IMR-90 (cell line): ENCODE data around the gene ZW10. TPM values are rescaled to one million over a fixed set of nuclear protein-coding genes. Genes with fewer than 3 reads are reported as not detected.

Experiments
- ATAC-seq: fragments of 200-7000 bp; cut with Tn5 transposase; 2 replicates; pipeline ENCODE4 v1.9.1; 2020; ENCODE audit warnings: low read depth, mild to moderate bottlenecking, moderate library complexity
- BruUV-seq: library from RNA; stranded (reverse); fragments of 400-500 nt; replicated peaks from 2 replicates; lab custom pipeline; 2021; lab: Mats Ljungman, UMichigan
- CTCF ChIA-PET: fragments of 300-600 bp; formaldehyde crosslinking; extraction: SDS; loops from one replicate; lab custom pipeline; 2021; ENCODE audit warnings: antibody characterized with exemption; lab: Yijun Ruan, JAX
- POLR2A ChIA-PET: fragments of 300-600 bp; sonication (Branson Sonifier 250); formaldehyde crosslinking; loops from one replicate; lab custom pipeline; 2022; ENCODE audit warnings: antibody characterized with exemption; ENCODE audit not compliant: unreplicated experiment; lab: Charles Lee
- DNase-seq: peaks from one replicate; pipeline ENCODE4 v3.0.0; 2013
- H2AFZ ChIP-seq: replicated peaks from 2 replicates; pipeline ENCODE3; 2013; ENCODE audit warnings: low read length, mild to moderate bottlenecking; ENCODE audit not compliant: poor library complexity
- H2AK5ac ChIP-seq: 2 replicates; pipeline ENCODE4 v1.6.1; 2013; ENCODE audit warnings: low read depth, low read length, inconsistent platforms
- H2AK9ac ChIP-seq: replicated peaks from 2 replicates; pipeline ENCODE3; 2013; ENCODE audit warnings: mild to moderate bottlenecking, low read depth, low read length, moderate library complexity; ENCODE audit not compliant: poor library complexity
- H2BK120ac ChIP-seq: 2 replicates; pipeline ENCODE4 v1.6.1; 2013; ENCODE audit warnings: low read depth, low read length, inconsistent platforms
- H2BK15ac ChIP-seq: 3 replicates; pipeline ENCODE4 v1.6.1; 2013; ENCODE audit warnings: low read depth, low read length, inconsistent platforms
- H2BK20ac ChIP-seq: 2 replicates; pipeline ENCODE4 v1.6.1; 2013; ENCODE audit warnings: low read depth, mild to moderate bottlenecking, inconsistent platforms, low read length, moderate library complexity
- H2BK5ac ChIP-seq: 2 replicates; pipeline ENCODE4 v1.6.1; 2013; ENCODE audit warnings: mild to moderate bottlenecking, low read depth, low read length, inconsistent platforms; ENCODE audit not compliant: poor library complexity, severe bottlenecking
- H3K14ac ChIP-seq: replicated peaks from 2 replicates; pipeline ENCODE4 v1.6.1; 2013; ENCODE audit warnings: low read depth, low read length, inconsistent platforms
- H3K18ac ChIP-seq: 2 replicates; pipeline ENCODE4 v1.6.1; 2013; ENCODE audit warnings: low read depth, low read length, control low read depth
- H3K23ac ChIP-seq: 2 replicates; pipeline ENCODE4 v1.6.1; 2013; ENCODE audit warnings: low read depth, low read length, inconsistent platforms
- H3K27ac ChIP-seq: 2 replicates; pipeline ENCODE4 v1.5.1; 2013; ENCODE audit warnings: mild to moderate bottlenecking, control low read depth, low read length; ENCODE audit not compliant: insufficient read depth
- H3K27me3 ChIP-seq: 2 replicates; pipeline ENCODE4 v1.6.1; 2013; ENCODE audit warnings: low read length; ENCODE audit not compliant: control insufficient read depth, insufficient read depth
- H3K36me3 ChIP-seq: 2 replicates; pipeline ENCODE4 v1.6.1; 2013; ENCODE audit warnings: low read length, mixed read lengths; ENCODE audit not compliant: control insufficient read depth, insufficient read depth
- H3K4ac ChIP-seq: 2 replicates; pipeline ENCODE4 v1.6.1; 2013; ENCODE audit warnings: low read depth, low read length, inconsistent platforms
- H3K4me1 ChIP-seq: 2 replicates; pipeline ENCODE4 v1.6.1; 2013; ENCODE audit warnings: low read length, mixed read lengths; ENCODE audit not compliant: control insufficient read depth, insufficient read depth
- H3K4me2 ChIP-seq: 2 replicates; pipeline ENCODE4 v1.6.1; 2013; ENCODE audit warnings: low read depth, mild to moderate bottlenecking, control low read depth, low read length, moderate library complexity
- H3K4me3 ChIP-seq: 2 replicates; pipeline ENCODE4 v1.5.1; 2013; ENCODE audit warnings: low read depth, mild to moderate bottlenecking, control low read depth, low read length, moderate library complexity; ENCODE audit not compliant: insufficient read depth
- H3K56ac ChIP-seq: 2 replicates; pipeline ENCODE4 v1.6.1; 2013; ENCODE audit warnings: low read length, inconsistent platforms; ENCODE audit not compliant: insufficient read depth; ENCODE audit errors: extremely low read depth
- H3K79me1 ChIP-seq, 2 experiments: 2 replicates each; pipeline ENCODE4 v1.6.1; 2013; ENCODE audit warnings: low read length in 2 of 2, inconsistent platforms in 1 of 2, low read depth in 1 of 2
- H3K9ac ChIP-seq: 2 replicates; pipeline ENCODE4 v1.6.1; 2013; ENCODE audit warnings: low read depth, low read length, control low read depth
- H3K9me1 ChIP-seq: 2 replicates; pipeline ENCODE4 v1.6.1; 2013; ENCODE audit warnings: low read length, inconsistent platforms; ENCODE audit not compliant: insufficient read depth
- H3K9me3 ChIP-seq: 2 replicates; pipeline ENCODE4 v1.6.1; 2013; ENCODE audit warnings: low read length; ENCODE audit not compliant: control insufficient read depth, insufficient read depth
- H4K20me1 ChIP-seq: 2 replicates; pipeline ENCODE4 v1.6.1; 2013; ENCODE audit warnings: low read length, inconsistent platforms; ENCODE audit not compliant: insufficient read depth
- H4K5ac ChIP-seq: 2 replicates; pipeline ENCODE4 v1.6.1; 2013; ENCODE audit warnings: mild to moderate bottlenecking, low read depth, low read length, control low read depth
- H4K8ac ChIP-seq, 2 experiments: 2 replicates each; pipeline ENCODE4 v1.6.1; 2013; ENCODE audit warnings: low read depth in 2 of 2, low read length in 2 of 2, control low read depth in 1 of 2, inconsistent platforms in 1 of 2
- H4K91ac ChIP-seq: 2 replicates; pipeline ENCODE4 v1.6.1; 2013; ENCODE audit warnings: low read depth, low read length, inconsistent platforms; ENCODE audit not compliant: insufficient read depth
- CEBPB ChIP-seq: IDR thresholded peaks from 2 replicates; pipeline ENCODE4 v1.6.1; 2012; ENCODE audit warnings: low read depth, low read length, improper control_type of control experiment
- CHD1 ChIP-seq: IDR thresholded peaks from 2 replicates; pipeline ENCODE4 v1.6.1; 2012; ENCODE audit warnings: low read depth, low read length, improper control_type of control experiment
- MAFK ChIP-seq: IDR thresholded peaks from 2 replicates; pipeline ENCODE4 v1.6.1; 2012; ENCODE audit warnings: low read depth, low read length, improper control_type of control experiment
- MXI1 ChIP-seq: IDR thresholded peaks from 2 replicates; pipeline ENCODE4 v1.6.1; 2012; ENCODE audit warnings: low read depth, mild to moderate bottlenecking, low read length, moderate library complexity, borderline replicate concordance
- NFE2L2 ChIP-seq: fragments of 150-350 bp; IDR thresholded peaks from 2 replicates; pipeline ENCODE4 v1.6.1; 2016; ENCODE audit warnings: low read depth, mild to moderate bottlenecking, low read length
- POLR2A ChIP-seq: IDR thresholded peaks from 2 replicates; pipeline ENCODE4 v1.6.1; 2012; ENCODE audit warnings: mild to moderate bottlenecking, low read depth, low read length
- RAD21 ChIP-seq: IDR thresholded peaks from 2 replicates; pipeline ENCODE4 v1.6.1; 2012; ENCODE audit warnings: low read length, improper control_type of control experiment
- RCOR1 ChIP-seq: IDR thresholded peaks from 2 replicates; pipeline ENCODE4 v1.6.1; 2012; ENCODE audit warnings: mild to moderate bottlenecking, low read length, improper control_type of control experiment; ENCODE audit not compliant: insufficient replicate concordance
- RFX5 ChIP-seq: IDR thresholded peaks from 2 replicates; pipeline ENCODE4 v1.8.0; 2012; ENCODE audit warnings: low read depth, mild to moderate bottlenecking, low read length, moderate library complexity
- SMC3 ChIP-seq: fragments of 150-350 bp; IDR thresholded peaks from 2 replicates; pipeline ENCODE4 v1.6.1; 2016; ENCODE audit warnings: low read depth, mild to moderate bottlenecking, antibody characterized with exemption, low read length, moderate library complexity
- WGBS, 2 experiments: methylation state at CpG; one replicate each; pipeline versions ENCODE4 v1.1.5 to v1.1.7; 2013; ENCODE audit warnings: missing lambda C conversion rate in 2 of 2; ENCODE audit not compliant: insufficient read length in 1 of 2; ENCODE audit errors: extremely low coverage in 2 of 2; 5-methylcytosine and 5-hydroxymethylcytosine counted together
- dilution Hi-C: fragments of 300-500 bp; cut with HindIII; formaldehyde crosslinking; loops from one replicate; pipeline ENCODE4 v1.14.3; 2018; ENCODE audit warnings: low sequenced_read_pairs; ENCODE audit not compliant: unreplicated experiment
- in situ Hi-C: fragments of 300-500 bp; cut with MboI; formaldehyde crosslinking; loops from 3 replicates; pipeline ENCODE4 v1.14.3; 2019; ENCODE audit warnings: low sequenced_read_pairs, inconsistent platforms, mixed read lengths
- intact Hi-C: fragments of 100-400 bp; cut with micrococcal nuclease; formaldehyde crosslinking; loops from 2 replicates; pipeline ENCODE4 v1.10.0; 2022
- polyA plus RNA-seq, 3 experiments: library from polyadenylated mRNA; depleted of rRNA; stranded (reverse); fragments of >200 nt; gene quantifications; 2 replicates each; pipeline ENCODE4 v1.2.3, GENCODE V29; 2012; ENCODE audit warnings: low replicate concordance in 1 of 3
- total RNA-seq: library from RNA; depleted of rRNA; stranded (reverse); fragments of >200 nt; gene quantifications from 2 replicates; pipeline ENCODE4 v1.2.3, GENCODE V29; 2012
- TF ChIP-seq, protein P1 (sequence below): fragments of 150-350 bp; IDR thresholded peaks from 2 replicates; pipeline ENCODE4 v1.6.1; 2017; ENCODE audit warnings: mild to moderate bottlenecking, antibody characterized with exemption, low read length, low read depth
- TF ChIP-seq, protein P2 (sequence below): conservative IDR thresholded peaks from 2 replicates; pipeline ENCODE4 v1.5.1; 2012; ENCODE audit warnings: mild to moderate bottlenecking, low read depth, low read length, improper control_type of control experiment

ZW10 gene
- total and polyA plus RNA-seq, 2 of the 4 experiments (the other 2 are of a cell fraction): 10.3 to 30.6 TPM

DNA sequence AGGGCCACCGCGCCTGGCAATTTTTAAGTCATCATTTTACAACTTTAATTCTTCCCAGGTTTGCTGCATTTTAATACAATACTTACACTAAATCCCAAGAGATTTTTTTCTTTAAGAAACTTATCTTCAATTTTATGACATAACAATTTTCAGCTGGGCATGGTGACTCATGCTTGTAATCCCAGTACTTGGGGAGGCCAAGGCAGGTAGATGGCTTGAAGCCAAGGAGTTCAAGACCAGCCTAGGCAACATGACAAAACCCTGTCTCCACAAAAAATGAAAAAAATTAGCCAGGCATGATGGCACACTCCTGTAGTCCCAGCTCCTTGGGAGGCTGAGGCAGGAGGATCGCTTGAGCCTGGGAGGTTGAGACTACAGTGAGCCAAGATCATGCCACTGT, 44.9 kb upstream of the ZW10 start (continued):
- TF ChIP-seq, protein P1, sequence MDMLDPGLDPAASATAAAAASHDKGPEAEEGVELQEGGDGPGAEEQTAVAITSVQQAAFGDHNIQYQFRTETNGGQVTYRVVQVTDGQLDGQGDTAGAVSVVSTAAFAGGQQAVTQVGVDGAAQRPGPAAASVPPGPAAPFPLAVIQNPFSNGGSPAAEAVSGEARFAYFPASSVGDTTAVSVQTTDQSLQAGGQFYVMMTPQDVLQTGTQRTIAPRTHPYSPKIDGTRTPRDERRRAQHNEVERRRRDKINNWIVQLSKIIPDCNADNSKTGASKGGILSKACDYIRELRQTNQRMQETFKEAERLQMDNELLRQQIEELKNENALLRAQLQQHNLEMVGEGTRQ: no peak
- no peak for TF ChIP-seq POLR2A

DNA sequence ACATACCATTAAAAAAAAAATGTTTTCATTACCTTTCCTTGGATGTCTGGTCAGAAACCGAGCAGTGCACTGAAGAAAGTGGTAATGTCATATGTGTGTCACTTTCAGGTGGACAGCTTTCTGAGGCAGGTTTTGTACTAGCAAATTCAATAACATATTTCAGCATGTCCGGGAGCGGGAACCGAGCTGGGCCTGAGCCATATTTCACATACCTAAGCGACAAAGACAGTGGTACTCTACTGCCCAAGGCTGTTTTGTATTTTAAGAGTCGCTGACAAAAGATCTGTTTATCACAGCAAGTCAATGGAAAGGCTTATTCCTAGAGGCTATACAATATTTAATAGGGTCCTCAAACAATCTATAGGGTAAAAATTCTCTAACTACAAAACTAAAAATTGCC, 44.1 kb upstream of the ZW10 start:
- Histone ChIP-seq H3K18ac (no peak overlapping the region), H3K4me1 (no peaks in the 10 kb centered on the region), H3K23ac (no peak overlapping the region), H3K79me1 (no peaks in the 10 kb centered on the region), H3K4me2 (no peak overlapping the region), H3K9me1 (no peaks in the 10 kb centered on the region; the same call in 1 of the 2 replicates), H4K20me1 (no peaks in the 10 kb centered on the region), H2AK9ac (no peak overlapping the region), H3K27ac (no peak overlapping the region), H2AFZ (no peak overlapping the region), H2BK20ac (no peak overlapping the region), H3K4me3 (no peak overlapping the region), H3K9me3 (no peaks in the 10 kb centered on the region), H3K9ac (no peak overlapping the region), H2BK5ac (no peak overlapping the region), H3K4ac (no peak overlapping the region), H2BK15ac (no peak overlapping the region), H4K5ac (no peak overlapping the region), H2AK5ac (no peak overlapping the region), H3K14ac (no peak overlapping the region), H2BK120ac (no peak overlapping the region), H3K27me3 (no peaks in the 10 kb centered on the region), H3K36me3 (peaks cover 17% of the 10 kb centered on the region), H3K56ac (no peak overlapping the region), H4K8ac (no peak overlapping the region), H4K91ac (no peak overlapping the region)
- WGBS, 2 experiments: no CpG with 5 or more reads among the region's 6 CpGs
- ATAC-seq: no peak
- ChIA-PET CTCF (no interaction called here), POLR2A (no interaction called here)
- TF ChIP-seq RCOR1 (no peak), RAD21 (no peak), CHD1 (no peak), CEBPB (no peak), MXI1 (no peak), SMC3 (no peak), RFX5 (no peak), MAFK (no peak), NFE2L2 (no peak)
- TF ChIP-seq, protein P1: no peak
- TF ChIP-seq, protein P2, sequence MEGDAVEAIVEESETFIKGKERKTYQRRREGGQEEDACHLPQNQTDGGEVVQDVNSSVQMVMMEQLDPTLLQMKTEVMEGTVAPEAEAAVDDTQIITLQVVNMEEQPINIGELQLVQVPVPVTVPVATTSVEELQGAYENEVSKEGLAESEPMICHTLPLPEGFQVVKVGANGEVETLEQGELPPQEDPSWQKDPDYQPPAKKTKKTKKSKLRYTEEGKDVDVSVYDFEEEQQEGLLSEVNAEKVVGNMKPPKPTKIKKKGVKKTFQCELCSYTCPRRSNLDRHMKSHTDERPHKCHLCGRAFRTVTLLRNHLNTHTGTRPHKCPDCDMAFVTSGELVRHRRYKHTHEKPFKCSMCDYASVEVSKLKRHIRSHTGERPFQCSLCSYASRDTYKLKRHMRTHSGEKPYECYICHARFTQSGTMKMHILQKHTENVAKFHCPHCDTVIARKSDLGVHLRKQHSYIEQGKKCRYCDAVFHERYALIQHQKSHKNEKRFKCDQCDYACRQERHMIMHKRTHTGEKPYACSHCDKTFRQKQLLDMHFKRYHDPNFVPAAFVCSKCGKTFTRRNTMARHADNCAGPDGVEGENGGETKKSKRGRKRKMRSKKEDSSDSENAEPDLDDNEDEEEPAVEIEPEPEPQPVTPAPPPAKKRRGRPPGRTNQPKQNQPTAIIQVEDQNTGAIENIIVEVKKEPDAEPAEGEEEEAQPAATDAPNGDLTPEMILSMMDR: no peak
- no TSS peak for BruUV-seq
- intact Hi-C loops (no loop called here), in situ Hi-C loops (no loop called here), dilution Hi-C loops (no loop called here)
- no peak for DNase-seq
